ENCODE results near the gene RBMS3. TPM values are rescaled to one million over a fixed set of nuclear protein-coding genes. Genes with fewer than 3 reads are reported as not detected.

RBMS3 gene
- total RNA-seq, 1 donor from 2014 or later, result 3.4 TPM

GRCh38 chr3:29373131-29373680 lies 92.3 kb downstream of the RBMS3 start:
- DNase-seq (ENCODE audit: low read depth), result no peak
- H3K36me3 ChIP-seq (ENCODE audit: control insufficient read depth, insufficient read depth, low read length), result no peaks in the 10 kb centered on the region
- no peaks in the 10 kb centered on the region for H3K27me3 ChIP-seq (ENCODE audit: control insufficient read depth, insufficient read depth, low read length)
- no peak overlapping the region for H3K4me3 ChIP-seq (ENCODE audit: low read depth, low read length)
- no peak for FAIRE-seq
- no peak for TF ChIP-seq CTCF (IDR thresholded peaks at IDR 0.05; ENCODE audit: insufficient read depth, low read length, severe bottlenecking)

GRCh38 chr3:29374226-29374625 lies 93.4 kb downstream of the RBMS3 start:
- no peak for FAIRE-seq
- no peak for TF ChIP-seq CTCF (IDR thresholded peaks at IDR 0.05; ENCODE audit: insufficient read depth, low read length, severe bottlenecking)
- H3K36me3 ChIP-seq (ENCODE audit: control insufficient read depth, insufficient read depth, low read length), result no peaks in the 10 kb centered on the region

GRCh38 chr3:29379097-29379496 lies 98.2 kb downstream of the RBMS3 start:
- no peak for FAIRE-seq
- H3K36me3 ChIP-seq (ENCODE audit: control insufficient read depth, insufficient read depth, low read length), result no peaks in the 10 kb centered on the region
- no peak for TF ChIP-seq CTCF (IDR thresholded peaks at IDR 0.05; ENCODE audit: insufficient read depth, low read length, severe bottlenecking)
- H3K27me3 ChIP-seq (ENCODE audit: control insufficient read depth, insufficient read depth, low read length), result no peaks in the 10 kb centered on the region
- DNase-seq (ENCODE audit: low read depth), result no peak
- no peak overlapping the region for H3K4me3 ChIP-seq (ENCODE audit: low read depth, low read length)

More at GRCh38 chr3:29374226-29374625, 93.4 kb downstream of the RBMS3 start:
- Histone ChIP-seq H3K4me3 (ENCODE audit: low read depth, low read length) (no peak overlapping the region), H3K27me3 (ENCODE audit: control insufficient read depth, insufficient read depth, low read length) (no peaks in the 10 kb centered on the region)
- DNase-seq (ENCODE audit: low read depth), result no peak

GRCh38 chr3:29381595-29381994 lies 100.7 kb downstream of the RBMS3 start:
- Histone ChIP-seq H3K36me3 (ENCODE audit: control insufficient read depth, insufficient read depth, low read length) (no peaks in the 10 kb centered on the region), H3K4me3 (ENCODE audit: low read depth, low read length) (no peak overlapping the region), H3K27me3 (ENCODE audit: control insufficient read depth, insufficient read depth, low read length) (no peaks in the 10 kb centered on the region)
- TF ChIP-seq CTCF (IDR thresholded peaks at IDR 0.05; ENCODE audit: insufficient read depth, low read length, severe bottlenecking), result no peak
- peak; percentile 13 for DNase-seq (ENCODE audit: low read depth)
- FAIRE-seq, result no peak

- Histone ChIP-seq H3K27me3 (ENCODE audit: control insufficient read depth, insufficient read depth, low read length) (no peaks in the 10 kb centered on the region), H3K36me3 (ENCODE audit: control insufficient read depth, insufficient read depth, low read length) (no peaks in the 10 kb centered on the region), H3K4me3 (ENCODE audit: low read depth, low read length) (no peak overlapping the region)
- no peak for TF ChIP-seq CTCF (IDR thresholded peaks at IDR 0.05; ENCODE audit: insufficient read depth, low read length, severe bottlenecking)
- DNase-seq (ENCODE audit: low read depth), result no peak
- no peak for FAIRE-seq
Observed at GRCh38 chr3:29382409-29382808, 101.5 kb downstream of the RBMS3 start.

GRCh38 chr3:29382845-29383244 lies 102.0 kb downstream of the RBMS3 start:
- FAIRE-seq, result no peak
- no peaks in the 10 kb centered on the region for H3K36me3 ChIP-seq (ENCODE audit: control insufficient read depth, insufficient read depth, low read length)

More at GRCh38 chr3:29382845-29383244, 102.0 kb downstream of the RBMS3 start:
- Histone ChIP-seq H3K27me3 (ENCODE audit: control insufficient read depth, insufficient read depth, low read length) (no peaks in the 10 kb centered on the region), H3K4me3 (ENCODE audit: low read depth, low read length) (no peak overlapping the region)
- no peak for TF ChIP-seq CTCF (IDR thresholded peaks at IDR 0.05; ENCODE audit: insufficient read depth, low read length, severe bottlenecking)
- DNase-seq (ENCODE audit: low read depth), result no peak

Measured in bronchial epithelial cell (primary cell).